Right kidney (tissue), 1 donor: ENCODE data around the gene KLF15.

Experiments used
- DNase-seq: peaks from one replicate; pipeline ENCODE4 v3.0.0-alpha.2; 2016

The KLF15 gene

GRCh38 chr3:126389794-126390146 lies 32.6 kb upstream of the KLF15 start:
- no peak for DNase-seq

GRCh38 chr3:126389112-126389793 lies 32.0 kb upstream of the KLF15 start:
- DNase-seq = peak; percentile 86

GRCh38 chr3:126381966-126382365 lies 24.8 kb upstream of the KLF15 start:
- DNase-seq = no peak

GRCh38 chr3:126380011-126380768 lies 23.0 kb upstream of the KLF15 start:
- no peak for DNase-seq

GRCh38 chr3:126378341-126378751 lies 21.1 kb upstream of the KLF15 start:
- no peak for DNase-seq

- no peak for DNase-seq
These were observed 20.0 kb upstream of the KLF15 start for GRCh38 chr3:126377211-126377610.

GRCh38 chr3:126376444-126376843 lies 19.2 kb upstream of the KLF15 start:
- no peak for DNase-seq

GRCh38 chr3:126375835-126376331 lies 18.7 kb upstream of the KLF15 start:
- DNase-seq = no peak

GRCh38 chr3:126373682-126374601 lies 16.7 kb upstream of the KLF15 start:
- no peak for DNase-seq

- no peak for DNase-seq
These were observed 16.0 kb upstream of the KLF15 start for GRCh38 chr3:126373146-126373613.

- no peak for DNase-seq
These were observed 15.4 kb upstream of the KLF15 start for GRCh38 chr3:126372413-126373145.

- DNase-seq = no peak
These were observed 14.0 kb upstream of the KLF15 start for GRCh38 chr3:126371096-126371705.

GRCh38 chr3:126370606-126371005 lies 13.4 kb upstream of the KLF15 start:
- no peak for DNase-seq

GRCh38 chr3:126370055-126370454 lies 12.8 kb upstream of the KLF15 start:
- no peak for DNase-seq

GRCh38 chr3:126369490-126369889 lies 12.3 kb upstream of the KLF15 start:
- DNase-seq = no peak

GRCh38 chr3:126367316-126367805 lies 10.2 kb upstream of the KLF15 start:
- no peak for DNase-seq

- no peak for DNase-seq
These were observed 8.4 kb upstream of the KLF15 start for GRCh38 chr3:126365351-126366277.

GRCh38 chr3:126364731-126365301 lies 7.6 kb upstream of the KLF15 start:
- DNase-seq = no peak

GRCh38 chr3:126364130-126364695 lies 7.0 kb upstream of the KLF15 start:
- no peak for DNase-seq
